Motor neuron (in vitro differentiated cells): ENCODE measurements around the gene LIN7C. TPM values are rescaled to one million over a fixed set of nuclear protein-coding genes. Genes with fewer than 3 reads are reported as not detected.

Experiments
- ATAC-seq, 8 experiments: fragments of 200-7000 bp; cut with Tn5 transposase; replicated peaks in 6 of 8; 2 replicates each; pipeline ENCODE4 v1.8.0; 2021; ENCODE audit warnings: mild to moderate bottlenecking in 8 of 8, moderate library complexity in 8 of 8
- H3K27ac ChIP-seq, 2 donors: fragments of 250-450 bp; sonication (Bioruptor Pico); 2 replicates each; pipeline ENCODE4 v1.9.0; 2021; ENCODE audit warnings: antibody characterized with exemption in 2 of 2, mild to moderate bottlenecking in 2 of 2, moderate library complexity in 1 of 2
- H3K4me1 ChIP-seq, 2 donors: fragments of 250-450 bp; sonication (Bioruptor Pico); replicated peaks in 1 of 2; 2 replicates each; pipeline ENCODE4 v1.6.1; 2021; ENCODE audit warnings: antibody characterized with exemption in 2 of 2, mild to moderate bottlenecking in 2 of 2, moderate library complexity in 1 of 2
- H3K4me3 ChIP-seq, 5 donors: fragments of 250-450 bp; sonication (Bioruptor Pico); 2 replicates each; pipeline ENCODE4 v1.9.0; 2021; ENCODE audit warnings: antibody characterized with exemption in 5 of 5, mild to moderate bottlenecking in 5 of 5, moderate library complexity in 4 of 5
- WGBS, 10 experiments: fragments of 450-650 bp; shearing (Covaris generic); methylation state at CpG; one replicate each; pipeline ENCODE4 v1.0.0; 2022; 5-methylcytosine and 5-hydroxymethylcytosine counted together
- in situ Hi-C, 9 experiments: fragments of 400-800 bp; cut with MboI; loops; one replicate each; pipeline ENCODE4 v1.15.0; 2021; ENCODE audit warnings: low sequenced_read_pairs in 9 of 9, low pct_unique_long_range_greater_than_20kb in 2 of 9; ENCODE audit not compliant: unreplicated experiment in 9 of 9
- total RNA-seq, 8 experiments: library from RNA; unstranded; fragments of 300-600 nt; gene quantifications; 2 replicates each; pipeline versions ENCODE4 v1.2.3 to v1.2.4, GENCODE V29; 2022

Gene LIN7C
- total RNA-seq, 8 experiments from 2014 or later, result 51.7 to 70.9 (median 61.3) TPM

GRCh38 chr11:27501100-27501499 is 5.5 kb downstream of the LIN7C start:
- Histone ChIP-seq H3K4me1 (peaks cover 7 to 9% of the 10 kb centered on the region in 2 donors), H3K4me3 (no peak overlapping the region), H3K27ac (no peak overlapping the region)
- ATAC-seq, result no peak
- in situ Hi-C loops, result no loop called here

GRCh38 chr11:27497911-27498310 is 8.7 kb downstream of the LIN7C start:
- Histone ChIP-seq H3K27ac (no peak overlapping the region), H3K4me1 (no peaks in the 10 kb centered on the region), H3K4me3 (no peak overlapping the region)
- ATAC-seq, result no peak
- WGBS, 10 experiments, result 54 to 100% (median 93%) methylated on average over 1 of the region's 1 CpG
- in situ Hi-C loops, result loop anchor here in 7 of 9 experiments (10.0 to 25.0 kb wide), 6 partner anchors 311 to 1211 kb away; no protein-coding TSS in a partner anchor

DNA sequence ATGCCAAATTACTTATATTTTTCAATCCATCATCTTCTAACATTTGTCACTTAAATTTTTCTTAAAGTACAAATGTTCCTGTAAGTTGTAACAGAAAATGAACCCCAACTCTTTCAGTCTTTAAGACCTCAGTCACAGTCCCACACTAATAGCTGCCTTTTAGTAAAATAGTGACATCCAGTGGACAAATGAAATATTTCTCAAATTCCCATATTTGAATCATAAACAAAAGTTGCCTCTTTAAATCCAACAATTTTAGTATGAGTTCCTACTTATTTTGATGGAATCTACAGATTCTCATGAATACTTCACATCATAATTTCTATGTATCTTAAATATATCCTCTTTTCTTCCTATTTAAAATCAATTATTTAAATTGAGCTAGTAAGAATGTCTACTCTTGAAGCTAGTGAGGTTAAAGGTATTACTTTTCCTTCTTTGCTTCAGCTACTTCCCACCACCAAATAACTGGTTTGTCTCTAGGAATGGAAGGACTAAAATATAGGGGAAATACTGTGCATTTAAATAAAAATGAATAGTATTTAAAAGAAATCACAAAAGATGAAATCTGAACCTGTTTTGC is 9.2 kb downstream of the LIN7C start:
- Histone ChIP-seq H3K27ac (no peak overlapping the region), H3K4me3 (no peak overlapping the region), H3K4me1 (no peaks in the 10 kb centered on the region)
- in situ Hi-C loops, result loop anchor here in 7 of 9 experiments (10.0 to 25.0 kb wide), 6 partner anchors 310 to 1210 kb away; no protein-coding TSS in a partner anchor
- ATAC-seq, result peak in 4 of 8 experiments; percentile 37 to 56 (median 54)

GRCh38 chr11:27496461-27496860 is 10.1 kb downstream of the LIN7C start:
- H3K4me1 ChIP-seq, result no peaks in the 10 kb centered on the region
- H3K27ac ChIP-seq, result no peak overlapping the region
- in situ Hi-C loops, result loop anchor here in 7 of 9 experiments (10.0 to 25.0 kb wide), 6 partner anchors 309 to 1209 kb away; no protein-coding TSS in a partner anchor
- WGBS, 10 experiments, result 11 to 100% (median 88%) methylated on average over 1 of the region's 1 CpG; no CpG with 5 or more reads in 3 of the 10 experiments
- no peak for ATAC-seq
- no peak overlapping the region for H3K4me3 ChIP-seq

DNA sequence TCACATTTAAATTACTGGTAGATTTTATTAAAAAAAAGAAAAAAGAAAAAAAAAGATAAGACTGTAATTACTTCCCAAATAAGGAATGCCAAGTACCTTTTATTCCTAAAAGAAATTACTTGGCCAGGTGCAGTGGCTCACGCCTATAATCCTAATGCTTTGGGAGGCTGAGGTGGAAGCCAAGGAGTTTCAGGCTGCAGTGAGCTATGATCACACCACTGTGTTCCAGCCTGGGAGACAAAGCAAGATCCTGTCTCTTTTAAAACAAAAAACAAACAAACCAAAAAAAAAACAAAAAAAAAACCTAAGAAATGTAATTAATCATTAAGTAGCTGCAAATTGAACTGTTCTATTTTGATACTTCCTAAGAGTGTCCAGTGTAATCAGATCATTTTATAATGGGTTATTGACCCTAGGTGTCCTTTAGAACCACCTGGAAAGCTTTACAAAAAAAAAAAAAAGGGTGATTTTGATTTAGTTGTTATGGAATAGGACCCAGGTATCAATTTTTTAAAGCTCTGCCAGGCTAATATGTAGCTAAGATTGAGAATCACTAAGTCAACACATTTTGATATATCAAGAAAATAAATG is 10.8 kb downstream of the LIN7C start:
- Histone ChIP-seq H3K27ac (no peak overlapping the region), H3K4me3 (no peak overlapping the region), H3K4me1 (no peaks in the 10 kb centered on the region)
- WGBS, 10 experiments, result 88 to 100% (median 100%) methylated on average over 1 of the region's 1 CpG; no CpG with 5 or more reads in 1 of the 10 experiments
- no peak for ATAC-seq
- in situ Hi-C loops, result loop anchor here in 7 of 9 experiments (10.0 to 25.0 kb wide), 6 partner anchors 309 to 1209 kb away; no protein-coding TSS in a partner anchor

DNA sequence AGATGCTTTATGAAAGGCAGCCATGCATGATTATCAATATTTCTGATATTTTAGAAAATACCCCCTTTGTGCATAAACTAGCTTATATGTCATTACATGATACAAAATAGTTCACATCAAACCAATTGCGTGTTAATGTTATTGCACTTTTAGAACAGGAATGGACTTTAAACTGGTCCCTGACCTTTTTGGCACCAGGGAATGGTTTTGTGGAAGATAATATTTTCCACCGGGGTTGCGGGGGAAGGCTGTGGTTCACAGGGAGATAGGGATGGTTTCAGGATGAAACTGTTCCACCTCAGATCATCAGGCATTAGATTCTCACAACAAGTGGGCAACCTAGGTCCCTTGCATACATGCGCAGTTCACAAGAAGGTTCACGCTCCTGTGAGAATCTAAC is 17.5 kb downstream of the LIN7C start:
- no peaks in the 10 kb centered on the region for H3K4me1 ChIP-seq
- no peak for ATAC-seq
- H3K27ac ChIP-seq, result no peak overlapping the region
- no peak overlapping the region for H3K4me3 ChIP-seq
- WGBS, 10 experiments, result 72 to 100% (median 99%) methylated on average over 1 to 5 of the region's 5 CpGs; no CpG with 5 or more reads in 2 of the 10 experiments
- in situ Hi-C loops, result loop anchor here in 7 of 9 experiments (25.0 kb wide), 5 partner anchors 302 to 1202 kb away; no protein-coding TSS in a partner anchor

- WGBS, 10 experiments, result 45 to 100% (median 100%) methylated on average over 3 to 4 of the region's 6 CpGs; no CpG with 5 or more reads in 1 of the 10 experiments
- in situ Hi-C loops, result loop anchor here in 7 of 9 experiments (25.0 kb wide), 5 partner anchors 300 to 1200 kb away; no protein-coding TSS in a partner anchor
- H3K27ac ChIP-seq, result no peak overlapping the region
- H3K4me1 ChIP-seq, result no peaks in the 10 kb centered on the region
- H3K4me3 ChIP-seq, result no peak overlapping the region
- no peak for ATAC-seq
Measured at GRCh38 chr11:27487706-27488105, 18.9 kb downstream of the LIN7C start.

GRCh38 chr11:27485930-27486773 is 20.4 kb downstream of the LIN7C start:
- no peak overlapping the region for H3K27ac ChIP-seq

GRCh38 chr11:27482793-27483192 is 23.8 kb downstream of the LIN7C start:
- H3K4me1 ChIP-seq, result no peaks in the 10 kb centered on the region
- no peak overlapping the region for H3K4me3 ChIP-seq
- ATAC-seq, result no peak
- 100% methylated on average over 1 to 2 of the region's 2 CpGs; no CpG with 5 or more reads in 7 of the 10 experiments for WGBS, 10 experiments
- in situ Hi-C loops, result loop anchor here in 7 of 9 experiments (25.0 kb wide), 5 partner anchors 295 to 1195 kb away; no protein-coding TSS in a partner anchor
- no peak overlapping the region for H3K27ac ChIP-seq

More at GRCh38 chr11:27485930-27486773, 20.4 kb downstream of the LIN7C start:
- H3K4me1 ChIP-seq, result no peaks in the 10 kb centered on the region
- in situ Hi-C loops, result loop anchor here in 7 of 9 experiments (25.0 kb wide), 5 partner anchors 299 to 1199 kb away; no protein-coding TSS in a partner anchor
- H3K4me3 ChIP-seq, result no peak overlapping the region
- ATAC-seq, result peak in 6 of 8 experiments; percentile 28 to 84 (median 52)
- 0 to 33% (median 21%) methylated on average over 1 to 4 of the region's 4 CpGs; no CpG with 5 or more reads in 1 of the 10 experiments for WGBS, 10 experiments

DNA sequence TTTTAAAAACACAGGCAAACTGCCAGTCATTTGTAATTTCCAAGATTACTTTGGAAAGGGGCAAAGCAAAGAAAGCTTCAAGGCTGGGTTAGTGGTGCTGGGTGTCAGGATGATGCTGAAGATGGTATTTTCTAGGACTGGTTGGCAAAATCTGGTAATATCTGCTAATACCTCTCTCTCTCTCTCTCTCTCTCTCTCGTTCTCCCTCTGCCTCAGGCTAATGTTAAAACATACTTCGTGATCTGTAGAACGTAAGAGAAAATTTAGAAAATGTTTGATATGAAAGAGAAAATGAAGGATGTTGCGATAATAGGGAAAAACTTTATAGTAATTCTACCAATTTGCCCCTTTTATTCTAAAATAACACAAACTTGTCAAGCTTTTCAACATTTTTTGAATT is 24.6 kb downstream of the LIN7C start:
- in situ Hi-C loops, result loop anchor here in 7 of 9 experiments (25.0 kb wide), 5 partner anchors 295 to 1195 kb away; no protein-coding TSS in a partner anchor
- WGBS, 10 experiments, result 81 to 100% (median 93%) methylated on average over 1 to 4 of the region's 4 CpGs
- ATAC-seq, result no peak
- Histone ChIP-seq H3K4me3 (no peak overlapping the region), H3K4me1 (no peaks in the 10 kb centered on the region), H3K27ac (no peak overlapping the region)

DNA sequence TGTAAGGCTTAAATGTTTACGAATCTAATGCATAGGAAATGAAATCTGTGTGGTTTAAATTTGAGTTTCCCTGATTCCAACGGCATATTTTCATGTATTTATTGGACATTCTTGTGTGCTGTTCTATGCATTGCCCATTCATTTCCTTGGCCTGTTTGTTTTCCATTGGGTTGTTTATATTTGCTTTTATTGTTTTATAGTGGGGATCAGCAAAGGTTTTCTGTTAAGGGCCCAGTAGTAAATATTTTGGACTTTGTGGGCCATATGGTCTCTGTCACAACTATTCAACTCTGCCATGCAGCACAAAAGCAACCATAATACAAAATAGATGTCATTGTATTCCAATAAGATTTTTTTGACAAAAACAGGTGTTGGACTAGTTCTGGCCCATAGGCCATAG is 28.7 kb downstream of the LIN7C start:
- in situ Hi-C loops, result loop anchor here in 8 of 9 experiments (10.0 to 25.0 kb wide), 6 partner anchors 291 to 1191 kb away; no protein-coding TSS in a partner anchor
- no peak for ATAC-seq
- H3K4me1 ChIP-seq, result peaks cover 0 to 4% of the 10 kb centered on the region in 2 donors
- H3K27ac ChIP-seq, result no peak overlapping the region
- WGBS, 10 experiments, result 60 to 100% (median 93%) methylated on average over 1 to 2 of the region's 2 CpGs; no CpG with 5 or more reads in 1 of the 10 experiments
- H3K4me3 ChIP-seq, result no peak overlapping the region

GRCh38 chr11:27477243-27477642 is 29.3 kb downstream of the LIN7C start:
- in situ Hi-C loops, result loop anchor here in 8 of 9 experiments (10.0 to 25.0 kb wide), 6 partner anchors 290 to 1190 kb away; no protein-coding TSS in a partner anchor
- Histone ChIP-seq H3K27ac (no peak overlapping the region), H3K4me1 (peaks cover 0 to 4% of the 10 kb centered on the region in 2 donors), H3K4me3 (no peak overlapping the region)
- no peak for ATAC-seq
